Keratinocyte (primary cell): ENCODE measurements around the gene ATP10D. TPM values are rescaled to one million over a fixed set of nuclear protein-coding genes. Genes with fewer than 3 reads are reported as not detected.
A peak's percentile ranks its signal among the peaks of the same experiment; 100 is the strongest.
"Not testable (repeated sequence)": the region's sequence is repeated elsewhere in the genome, so short reads cannot be mapped to it uniquely, and the experiment has no call there.

Source experiments
- DNase-seq: peaks from one replicate; pipeline ENCODE4 v3.0.0-alpha.2; 2011; ENCODE audit warnings: low read depth, missing footprints, low spot score
- FAIRE-seq: peaks from 2 replicates; lab custom pipeline; 2011; peaks lifted over from hg19 to GRCh38; lab: Jason Lieb, UNC
- H2AFZ ChIP-seq: 2 replicates; pipeline ENCODE4 v1.6.0; 2012; ENCODE audit warnings: low read length, control low read depth, inconsistent platforms; ENCODE audit not compliant: control insufficient read depth
- H3K27ac ChIP-seq: 2 replicates; pipeline ENCODE4 v1.5.1; 2011; ENCODE audit warnings: low read length; ENCODE audit not compliant: control insufficient read depth, insufficient read depth
- H3K27me3 ChIP-seq: 3 replicates; pipeline ENCODE4 v1.6.0; 2011; ENCODE audit warnings: low read length; ENCODE audit not compliant: control insufficient read depth, insufficient read depth; ENCODE audit errors: extremely low read depth
- H3K36me3 ChIP-seq, 2 experiments: 2 replicates in 1 of 2; 3 replicates in 1 of 2; pipeline ENCODE4 v1.5.1; 2011; ENCODE audit warnings: low read length in 2 of 2, mild to moderate bottlenecking in 1 of 2; ENCODE audit not compliant: control insufficient read depth in 2 of 2, insufficient read depth in 2 of 2; ENCODE audit errors: extremely low read depth in 1 of 2
- H3K4me1 ChIP-seq: 3 replicates; pipeline ENCODE4 v1.5.1; 2011; ENCODE audit warnings: low read length; ENCODE audit not compliant: control insufficient read depth, insufficient read depth; ENCODE audit errors: extremely low read depth
- H3K4me2 ChIP-seq: 3 replicates; pipeline ENCODE4 v1.6.0; 2011; ENCODE audit warnings: low read depth, low read length; ENCODE audit not compliant: control insufficient read depth, insufficient read depth; ENCODE audit errors: extremely low read depth
- H3K4me3 ChIP-seq, 3 experiments: fragments of 200-600 bp in 1 of 3; sonication (generic) in 1 of 3; 2 replicates in 2 of 3; 3 replicates in 1 of 3; pipeline ENCODE4 v1.5.1; 2011 to 2016; ENCODE audit warnings: low read length in 3 of 3, mild to moderate bottlenecking in 3 of 3, control low read depth in 2 of 3, inconsistent platforms in 1 of 3, low read depth in 1 of 3, mixed read lengths in 1 of 3, mixed run types in 1 of 3, moderate library complexity in 1 of 3; ENCODE audit not compliant: control insufficient read depth in 2 of 3, insufficient read depth in 2 of 3; ENCODE audit errors: extremely low read depth in 1 of 3
- H3K79me2 ChIP-seq: 2 replicates; pipeline ENCODE4 v1.6.0; 2012; ENCODE audit warnings: low read length; ENCODE audit not compliant: control insufficient read depth, insufficient read depth
- H3K9ac ChIP-seq: 3 replicates; pipeline ENCODE4 v1.6.0; 2011; ENCODE audit warnings: low read length; ENCODE audit not compliant: control insufficient read depth, insufficient read depth; ENCODE audit errors: extremely low read depth
- H3K9me1 ChIP-seq: 3 replicates; pipeline ENCODE4 v1.6.0; 2011; ENCODE audit warnings: low read length; ENCODE audit not compliant: control insufficient read depth, insufficient read depth; ENCODE audit errors: extremely low read depth
- H3K9me3 ChIP-seq: 2 replicates; pipeline ENCODE4 v1.5.1; 2012; ENCODE audit warnings: low read depth, low read length; ENCODE audit not compliant: control insufficient read depth
- H4K20me1 ChIP-seq: 3 replicates; pipeline ENCODE4 v1.6.0; 2011; ENCODE audit warnings: low read length; ENCODE audit not compliant: control insufficient read depth, insufficient read depth; ENCODE audit errors: extremely low read depth
- CTCF ChIP-seq, 3 experiments: IDR thresholded peaks in 1 of 3; conservative IDR thresholded peaks in 1 of 3; optimal IDR thresholded peaks in 1 of 3; 2 replicates in 2 of 3; 3 replicates in 1 of 3; pipeline versions ENCODE3 to v1.5.1; 2011; ENCODE audit warnings: low read length in 3 of 3, mild to moderate bottlenecking in 3 of 3, moderate library complexity in 2 of 3, control low read depth in 1 of 3, inconsistent platforms in 1 of 3; ENCODE audit not compliant: insufficient read depth in 2 of 3; ENCODE audit errors: extremely low read depth in 1 of 3
- EZH2 ChIP-seq: IDR thresholded peaks from one replicate; pipeline ENCODE4 v1.6.1; 2012; ENCODE audit warnings: inconsistent platforms, mild to moderate bottlenecking, low read length, moderate library complexity
- dilution Hi-C: fragments of 300-500 bp; cut with MboI; formaldehyde crosslinking; loops from one replicate; pipeline ENCODE4 v1.7.0; 2020; ENCODE audit warnings: low sequenced_read_pairs; ENCODE audit not compliant: extremely low pct_ligation_motif_present
- polyA plus RNA-seq, 5 experiments: library from polyadenylated mRNA; depleted of rRNA in 3 of 5; stranded (reverse) in 3 of 5; stranded (forward) in 1 of 5; unstranded in 1 of 5; fragments of >200 nt; gene quantifications; 1 replicate in 1 of 5; 2 replicates in 3 of 5; 3 replicates in 1 of 5; pipeline versions ENCODE4 v1.2.1 to v1.2.3, GENCODE V29; 2011 to 2012; ENCODE audit warnings: missing spikeins in 2 of 5, low read depth in 1 of 5, low replicate concordance in 1 of 5

ATP10D gene
- polyA plus RNA-seq, 1 donor (not counting 4 experiments of a cell fraction or from before 2014, with no cell fraction given), result 97.3 TPM

DNA sequence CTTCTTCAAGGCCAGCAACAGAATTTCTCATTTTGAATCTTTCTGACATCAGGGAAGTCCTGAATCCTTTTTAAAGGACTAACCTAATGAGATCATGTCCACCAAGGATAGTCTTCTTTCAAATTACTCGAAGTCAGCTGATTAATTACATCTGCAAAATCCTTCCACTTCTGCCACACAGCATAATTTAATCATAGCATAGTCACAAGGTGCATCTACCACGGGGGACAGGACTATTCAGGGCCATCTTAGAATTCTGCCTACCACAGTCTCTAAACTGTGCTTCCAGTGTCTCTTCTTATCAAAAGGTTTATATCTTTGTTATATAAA, 53.7 kb downstream of the ATP10D start:
- TF ChIP-seq CTCF (optimal IDR thresholded peaks at IDR 0.05 in 1 of 3, IDR thresholded peaks at IDR 0.05 in 1 of 3, conservative IDR thresholded peaks at IDR 0.05 in 1 of 3; ENCODE audit: extremely low read depth in 1 of 3, insufficient read depth in 2 of 3, low read length in 3 of 3) (no peak), EZH2 (no peak)
- Histone ChIP-seq H3K4me2 (no peak overlapping the region), H3K9me3 (peaks cover 2% of the 10 kb centered on the region), H3K27me3 (no peaks in the 10 kb centered on the region), H3K4me1 (peaks cover 19% of the 10 kb centered on the region), H3K27ac (no peak overlapping the region), H3K9ac (no peak overlapping the region), H3K79me2 (no peaks in the 10 kb centered on the region), H2AFZ (no peak overlapping the region), H4K20me1 (no peaks in the 10 kb centered on the region), H3K36me3 (peaks cover 4 to 6% of the 10 kb centered on the region in 2 experiments), H3K4me3 (no peak overlapping the region), H3K9me1 (no peaks in the 10 kb centered on the region)
- DNase-seq (no peak), FAIRE-seq (no peak)
- dilution Hi-C loops, result no loop called here

DNA sequence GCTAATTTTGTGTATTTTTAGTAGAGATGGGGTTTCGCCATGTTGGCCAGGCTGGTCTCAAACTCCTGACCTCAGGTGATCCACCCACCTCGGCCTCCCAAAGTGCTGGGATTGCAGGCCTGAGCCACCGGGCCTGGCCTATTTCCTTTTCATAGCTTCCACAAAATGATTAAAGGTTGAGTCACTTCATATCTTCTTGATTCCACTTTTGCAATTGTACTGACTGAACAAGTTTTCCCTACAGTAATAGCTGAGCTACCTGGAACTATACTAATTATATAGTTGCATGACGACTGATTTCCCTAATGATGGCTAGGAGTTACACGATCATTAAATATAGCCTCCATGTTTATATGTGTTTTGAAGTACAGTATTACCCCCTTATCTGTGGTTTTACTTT, 57.6 kb downstream of the ATP10D start:
- peak overlapping the region; percentile 36 for H3K27ac ChIP-seq
- H3K27me3 ChIP-seq, H3K9ac ChIP-seq, H4K20me1 ChIP-seq, H2AFZ ChIP-seq, H3K4me3 ChIP-seq, H3K79me2 ChIP-seq, H3K36me3 ChIP-seq, H3K9me3 ChIP-seq, dilution Hi-C loops, H3K9me1 ChIP-seq: not testable (repeated sequence)
- FAIRE-seq (peak; percentile 81), DNase-seq (peak; percentile 44)
- H3K4me1 ChIP-seq, result peaks cover 21% of the 10 kb centered on the region
- peak overlapping the region; percentile 29 for H3K4me2 ChIP-seq

DNA sequence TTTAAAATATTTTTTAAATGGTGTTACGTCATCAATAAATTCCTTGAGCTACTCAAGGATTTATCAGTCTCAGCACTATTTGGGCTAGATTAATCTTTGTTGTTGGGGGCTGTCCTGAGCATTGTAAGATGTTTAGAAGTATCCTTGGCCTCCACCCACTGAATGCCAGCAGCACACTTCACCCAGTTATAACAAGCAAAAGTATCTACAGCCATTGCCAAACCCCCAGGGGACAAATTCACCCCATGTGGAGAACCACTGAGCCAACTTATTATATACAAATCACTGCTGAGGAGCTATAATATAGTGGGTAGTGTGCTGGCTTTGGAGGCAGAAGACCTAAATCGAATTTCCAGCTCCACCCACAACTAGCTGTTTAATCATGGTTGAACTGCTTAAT, 58.3 kb downstream of the ATP10D start:
- no peaks in the 10 kb centered on the region for H3K27me3 ChIP-seq
- TF ChIP-seq CTCF (optimal IDR thresholded peaks at IDR 0.05 in 1 of 3, IDR thresholded peaks at IDR 0.05 in 1 of 3, conservative IDR thresholded peaks at IDR 0.05 in 1 of 3; ENCODE audit: extremely low read depth in 1 of 3, insufficient read depth in 2 of 3, low read length in 3 of 3), result no peak
- TF ChIP-seq EZH2, result no peak
- H3K27ac ChIP-seq, result peak overlapping the region; percentile 36
- peak; percentile 70 for FAIRE-seq
- H3K9me1 ChIP-seq, result no peaks in the 10 kb centered on the region
- H3K4me3 ChIP-seq, result no peak overlapping the region
- peaks cover 5 to 6% of the 10 kb centered on the region in 2 experiments for H3K36me3 ChIP-seq
- peaks cover 23% of the 10 kb centered on the region for H3K4me1 ChIP-seq
- H3K9ac ChIP-seq, result no peak overlapping the region
- dilution Hi-C loops, result no loop called here
- H3K9me3 ChIP-seq, result no peaks in the 10 kb centered on the region
- H3K4me2 ChIP-seq, result peak overlapping the region; percentile 17
- H4K20me1 ChIP-seq, result no peaks in the 10 kb centered on the region
- no peak for DNase-seq
- no peaks in the 10 kb centered on the region for H3K79me2 ChIP-seq
- no peak overlapping the region for H2AFZ ChIP-seq

- H3K9me3 ChIP-seq, H3K79me2 ChIP-seq, H4K20me1 ChIP-seq, H3K9me1 ChIP-seq, H3K4me2 ChIP-seq, H3K4me3 ChIP-seq, H3K27me3 ChIP-seq, H3K27ac ChIP-seq, H2AFZ ChIP-seq, FAIRE-seq, DNase-seq, H3K9ac ChIP-seq, dilution Hi-C loops: not testable (repeated sequence)
- peaks cover 42% of the 10 kb centered on the region for H3K4me1 ChIP-seq
- peaks cover 5 to 15% of the 10 kb centered on the region in 2 experiments for H3K36me3 ChIP-seq
Observed at GRCh38 chr4:47550357-47550756, 65.3 kb downstream of the ATP10D start.
